Neuronal stem cell (in vitro differentiated cells): Measurements from ENCODE around the gene ENTHD1.

Experiments
- DNase-seq: peaks from one replicate; pipeline ENCODE4 v3.0.0-alpha.2; 2013; ENCODE audit warnings: low spot score
- H2AFZ ChIP-seq: one replicate; pipeline ENCODE4 v1.6.1; 2013; ENCODE audit warnings: mild to moderate bottlenecking, low read length, inconsistent platforms
- H2AK5ac ChIP-seq: 2 replicates; pipeline ENCODE4 v1.6.1; 2013; ENCODE audit warnings: low read depth, mild to moderate bottlenecking, inconsistent platforms, low read length, moderate library complexity, mixed read lengths
- H2BK120ac ChIP-seq: 2 replicates; pipeline ENCODE4 v1.6.1; 2013; ENCODE audit warnings: low read depth, mild to moderate bottlenecking, inconsistent platforms, low read length, moderate library complexity, mixed read lengths
- H2BK12ac ChIP-seq: one replicate; pipeline ENCODE4 v1.6.1; 2013; ENCODE audit warnings: low read length, inconsistent platforms
- H2BK15ac ChIP-seq: 2 replicates; pipeline ENCODE4 v1.6.1; 2013; ENCODE audit warnings: mild to moderate bottlenecking, low read length, inconsistent platforms, mixed read lengths
- H2BK5ac ChIP-seq: one replicate; pipeline ENCODE4 v1.6.1; 2013; ENCODE audit warnings: inconsistent platforms, mild to moderate bottlenecking, low read length, moderate library complexity
- H3K14ac ChIP-seq: one replicate; pipeline ENCODE4 v1.6.1; 2013; ENCODE audit warnings: low read length, inconsistent platforms
- H3K18ac ChIP-seq: 2 replicates; pipeline ENCODE4 v1.6.1; 2013; ENCODE audit warnings: low read length, inconsistent platforms
- H3K23ac ChIP-seq: 2 replicates; pipeline ENCODE4 v1.6.1; 2013; ENCODE audit warnings: low read depth, mild to moderate bottlenecking, mixed read lengths, low read length, inconsistent platforms; ENCODE audit not compliant: poor library complexity
- H3K27ac ChIP-seq: replicated peaks from 3 replicates; pipeline ENCODE4 v1.5.1; 2013; ENCODE audit warnings: low read length, inconsistent platforms
- H3K27me3 ChIP-seq, 3 experiments: 2 replicates each; pipeline ENCODE4 v1.6.1; 2013; ENCODE audit warnings: low read length in 3 of 3, mild to moderate bottlenecking in 2 of 3, inconsistent platforms in 1 of 3, low read depth in 1 of 3, mixed read lengths in 1 of 3, moderate library complexity in 1 of 3; ENCODE audit not compliant: control insufficient read depth in 3 of 3, insufficient read depth in 3 of 3
- H3K36me3 ChIP-seq, 2 donors: replicated peaks in 1 of 2; 2 replicates each; pipeline ENCODE4 v1.6.1; 2013; ENCODE audit warnings: low read length in 2 of 2; ENCODE audit not compliant: control insufficient read depth in 2 of 2, insufficient read depth in 2 of 2
- H3K4ac ChIP-seq: 2 replicates; pipeline ENCODE4 v1.6.1; 2013; ENCODE audit warnings: inconsistent platforms, mild to moderate bottlenecking, low read length, moderate library complexity
- H3K4me1 ChIP-seq, 2 donors: 1 replicate in 1 of 2; 2 replicates in 1 of 2; pipeline ENCODE4 v1.6.1; 2013; ENCODE audit warnings: low read length in 2 of 2, low read depth in 1 of 2; ENCODE audit not compliant: control insufficient read depth in 2 of 2, insufficient read depth in 1 of 2
- H3K4me2 ChIP-seq: one replicate; pipeline ENCODE4 v1.6.1; 2013; ENCODE audit warnings: mild to moderate bottlenecking, low read length, inconsistent platforms; ENCODE audit not compliant: insufficient read depth, poor library complexity, severe bottlenecking
- H3K4me3 ChIP-seq, 2 donors: 2 replicates each; pipeline ENCODE4 v1.5.1; 2013; ENCODE audit warnings: low read length in 2 of 2, mild to moderate bottlenecking in 2 of 2, inconsistent platforms in 1 of 2, moderate library complexity in 1 of 2
- H3K79me1 ChIP-seq: one replicate; pipeline ENCODE4 v1.6.1; 2013; ENCODE audit warnings: low read depth, mild to moderate bottlenecking, inconsistent platforms, low read length, moderate library complexity
- H3K9ac ChIP-seq: one replicate; pipeline ENCODE4 v1.6.1; 2013; ENCODE audit warnings: mild to moderate bottlenecking, low read depth, low read length, inconsistent platforms; ENCODE audit not compliant: poor library complexity
- H3K9me3 ChIP-seq, 2 donors: replicated peaks in 1 of 2; 2 replicates each; pipeline versions ENCODE3 to v1.6.1; 2013; ENCODE audit warnings: low read length in 2 of 2, mild to moderate bottlenecking in 2 of 2, inconsistent platforms in 1 of 2, low read depth in 1 of 2, mixed read lengths in 1 of 2, moderate library complexity in 1 of 2; ENCODE audit not compliant: control insufficient read depth in 2 of 2, insufficient read depth in 1 of 2
- H4K8ac ChIP-seq: one replicate; pipeline ENCODE4 v1.6.1; 2013; ENCODE audit warnings: low read depth, mild to moderate bottlenecking, inconsistent platforms, low read length, moderate library complexity
- H4K91ac ChIP-seq: one replicate; pipeline ENCODE4 v1.6.1; 2013; ENCODE audit warnings: low read length, low read depth, mild to moderate bottlenecking, inconsistent platforms; ENCODE audit not compliant: poor library complexity
- WGBS, 2 donors: extraction: QIAGEN DNeasy Blood & Tissue Kit; methylation state at CpG; one replicate each; pipeline ENCODE4 v1.1.7; 2013; ENCODE audit warnings: missing lambda C conversion rate in 2 of 2, mixed read lengths in 1 of 2; ENCODE audit not compliant: insufficient read length in 2 of 2, insufficient replicate concordance in 1 of 2; ENCODE audit errors: extremely low coverage in 2 of 2; 5-methylcytosine and 5-hydroxymethylcytosine counted together

Gene ENTHD1

GRCh38 chr22:39859903-39860588 lies 33.5 kb downstream of the ENTHD1 start:
- H3K23ac ChIP-seq = no peak overlapping the region
- H3K18ac ChIP-seq = no peak overlapping the region
- no peak overlapping the region for H2BK5ac ChIP-seq
- H3K9ac ChIP-seq = no peak overlapping the region
- no CpG with 5 or more reads among the region's 7 CpGs for WGBS, 2 donors
- DNase-seq = no peak
- H4K8ac ChIP-seq = no peak overlapping the region
- no peak overlapping the region for H3K14ac ChIP-seq
- H3K27me3 ChIP-seq = no peaks in the 10 kb centered on the region
- no peak overlapping the region for H2BK15ac ChIP-seq
- no peaks in the 10 kb centered on the region for H3K4me1 ChIP-seq
- H2BK120ac ChIP-seq = no peak overlapping the region
- no peak overlapping the region for H2AFZ ChIP-seq
- no peak overlapping the region for H2AK5ac ChIP-seq
- H2BK12ac ChIP-seq = no peak overlapping the region
- no peaks in the 10 kb centered on the region for H3K36me3 ChIP-seq
- no peak overlapping the region for H3K27ac ChIP-seq
- no peak overlapping the region for H4K91ac ChIP-seq
- H3K79me1 ChIP-seq = no peaks in the 10 kb centered on the region
- H3K4me2 ChIP-seq = no peak overlapping the region
- H3K4me3 ChIP-seq = no peak overlapping the region
- H3K9me3 ChIP-seq = no peaks in the 10 kb centered on the region
- no peak overlapping the region for H3K4ac ChIP-seq

GRCh38 chr22:39856588-39856987 lies 37.0 kb downstream of the ENTHD1 start:
- Histone ChIP-seq H3K4me2 (no peak overlapping the region), H2AK5ac (no peak overlapping the region), H3K4me3 (no peak overlapping the region), H3K4ac (no peak overlapping the region), H4K8ac (no peak overlapping the region), H2BK12ac (no peak overlapping the region), H3K14ac (no peak overlapping the region), H3K23ac (no peak overlapping the region), H3K4me1 (no peaks in the 10 kb centered on the region), H3K18ac (no peak overlapping the region), H3K9me3 (no peaks in the 10 kb centered on the region), H2AFZ (no peak overlapping the region), H3K27ac (no peak overlapping the region), H3K9ac (no peak overlapping the region), H2BK5ac (no peak overlapping the region), H3K79me1 (no peaks in the 10 kb centered on the region), H2BK120ac (no peak overlapping the region), H3K36me3 (no peaks in the 10 kb centered on the region), H2BK15ac (no peak overlapping the region), H3K27me3 (no peaks in the 10 kb centered on the region), H4K91ac (no peak overlapping the region)
- no peak for DNase-seq
- no CpG with 5 or more reads among the region's 4 CpGs for WGBS, 2 donors

- H3K27me3 ChIP-seq = peaks cover 0 to 2% (median 0%) of the 10 kb centered on the region in 3 experiments
- no peak for DNase-seq
- H3K9ac ChIP-seq = no peak overlapping the region
- H3K4me1 ChIP-seq = no peaks in the 10 kb centered on the region
- no peak overlapping the region for H3K14ac ChIP-seq
- WGBS, 2 donors = no CpG with 5 or more reads among the region's 2 CpGs
- no peak overlapping the region for H3K4me3 ChIP-seq
- H2BK120ac ChIP-seq = no peak overlapping the region
- no peak overlapping the region for H3K27ac ChIP-seq
- H2BK5ac ChIP-seq = no peak overlapping the region
- H2BK15ac ChIP-seq = no peak overlapping the region
- H3K36me3 ChIP-seq = no peaks in the 10 kb centered on the region
- H3K9me3 ChIP-seq = no peaks in the 10 kb centered on the region
- H3K4ac ChIP-seq = no peak overlapping the region
- H2AK5ac ChIP-seq = no peak overlapping the region
- no peak overlapping the region for H3K4me2 ChIP-seq
- H4K91ac ChIP-seq = no peak overlapping the region
- no peak overlapping the region for H3K18ac ChIP-seq
- no peak overlapping the region for H4K8ac ChIP-seq
- H2AFZ ChIP-seq = no peak overlapping the region
- H3K79me1 ChIP-seq = no peaks in the 10 kb centered on the region
- H3K23ac ChIP-seq = no peak overlapping the region
- no peak overlapping the region for H2BK12ac ChIP-seq
Measured at GRCh38 chr22:39852799-39853198, 40.8 kb downstream of the ENTHD1 start.

- H3K79me1 ChIP-seq = no peaks in the 10 kb centered on the region
- H3K4me1 ChIP-seq = no peaks in the 10 kb centered on the region
- H3K36me3 ChIP-seq = no peaks in the 10 kb centered on the region
- H3K4ac ChIP-seq = no peak overlapping the region
- no peak overlapping the region for H2BK12ac ChIP-seq
- no CpG with 5 or more reads among the region's 4 CpGs for WGBS, 2 donors
- no peak overlapping the region for H4K8ac ChIP-seq
- no peak overlapping the region for H3K4me3 ChIP-seq
- H3K27me3 ChIP-seq = peaks cover 0 to 2% (median 0%) of the 10 kb centered on the region in 3 experiments
- H3K14ac ChIP-seq = no peak overlapping the region
- no peak overlapping the region for H2BK15ac ChIP-seq
- H3K9me3 ChIP-seq = no peaks in the 10 kb centered on the region
- no peak overlapping the region for H2BK5ac ChIP-seq
- H2BK120ac ChIP-seq = no peak overlapping the region
- no peak overlapping the region for H3K9ac ChIP-seq
- no peak overlapping the region for H2AK5ac ChIP-seq
- H4K91ac ChIP-seq = no peak overlapping the region
- H3K18ac ChIP-seq = no peak overlapping the region
- DNase-seq = no peak
- H3K27ac ChIP-seq = no peak overlapping the region
- no peak overlapping the region for H3K4me2 ChIP-seq
- no peak overlapping the region for H2AFZ ChIP-seq
- no peak overlapping the region for H3K23ac ChIP-seq
Measured at GRCh38 chr22:39851606-39852315, 41.8 kb downstream of the ENTHD1 start.
